ENCODE measurements around the gene CYB561.
"Not testable (repeated sequence)": the region's sequence is repeated elsewhere in the genome, so short reads cannot be mapped to it uniquely, and the experiment has no call there.

CYB561 gene

DNA sequence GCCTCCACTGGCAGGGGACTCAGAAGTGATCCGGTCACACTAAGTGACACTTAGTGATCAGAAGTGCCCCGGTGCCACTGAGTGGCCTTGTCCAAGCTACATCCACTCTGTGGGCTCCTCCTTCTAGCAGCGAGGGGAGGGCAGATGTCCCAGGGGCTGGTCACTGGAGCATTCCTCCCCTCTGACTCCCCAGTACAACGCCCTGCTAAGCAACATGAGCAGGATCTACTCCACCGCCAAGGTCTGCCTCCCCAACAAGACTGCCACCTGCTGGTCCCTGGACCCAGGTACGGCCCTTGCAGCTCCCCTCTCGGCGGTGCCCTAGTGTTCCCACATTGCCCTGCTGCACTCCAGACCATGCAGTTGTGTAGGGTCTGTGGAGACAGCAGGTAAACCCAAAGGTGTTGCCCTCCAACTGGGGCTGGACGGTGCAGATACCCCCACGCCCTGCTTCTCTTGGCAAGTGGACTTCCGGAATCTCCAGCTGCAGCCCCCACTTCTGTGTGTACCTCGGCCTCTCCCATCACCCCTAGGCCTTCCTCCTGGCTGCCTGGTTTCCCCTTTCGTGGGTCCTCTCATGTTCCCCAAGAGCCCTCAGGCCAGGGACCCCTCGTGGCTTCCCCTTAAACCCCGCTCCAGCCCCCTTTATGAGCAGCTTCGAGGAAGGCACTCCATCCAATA, 32.8 kb upstream of the CYB561 start:
- DNase-seq = peak; percentile 82

DNA sequence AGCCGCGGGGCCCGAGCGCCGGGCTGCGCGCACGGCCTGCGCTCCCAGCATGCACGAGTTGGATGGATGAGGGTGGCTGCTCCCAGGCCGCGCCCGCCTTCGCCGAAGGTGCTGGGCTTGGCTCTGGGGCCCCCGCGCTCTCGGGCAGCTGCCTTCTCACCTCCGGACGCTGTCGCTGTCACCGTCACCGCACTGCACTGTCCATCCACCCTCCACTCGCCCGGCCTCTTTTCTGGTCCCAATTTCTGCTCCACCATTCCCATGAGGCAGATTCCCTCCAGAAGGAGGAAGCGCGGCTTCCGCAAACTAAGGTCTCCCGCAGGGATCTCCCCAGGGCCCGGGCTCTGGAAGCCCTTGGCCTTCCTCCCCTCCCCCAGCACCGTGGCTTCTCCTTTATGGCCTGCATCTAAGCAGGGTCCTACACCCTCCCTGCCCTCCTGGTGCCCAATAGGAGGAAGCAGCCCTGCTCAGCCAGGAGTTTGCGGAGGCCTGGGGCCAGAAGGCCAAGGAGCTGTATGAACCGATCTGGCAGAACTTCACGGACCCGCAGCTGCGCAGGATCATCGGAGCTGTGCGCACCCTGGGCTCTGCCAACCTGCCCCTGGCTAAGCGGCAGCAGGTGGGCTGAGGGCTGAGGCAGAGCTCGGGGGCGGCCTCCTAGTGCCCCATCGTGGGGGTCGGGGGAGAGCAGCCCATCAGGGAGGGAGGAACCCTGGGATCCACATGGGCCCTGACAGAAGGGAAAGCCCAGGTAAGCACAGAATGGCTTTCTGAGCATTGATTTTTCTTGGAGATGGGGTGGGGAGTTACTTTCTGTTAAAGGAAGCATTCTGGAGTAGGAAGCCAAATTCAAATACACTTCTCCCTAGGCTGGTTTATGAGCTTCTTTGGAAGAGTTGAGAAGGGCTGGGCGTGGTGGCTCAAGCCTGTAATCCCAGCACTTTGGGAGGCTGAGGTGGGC, 31.7 kb upstream of the CYB561 start:
- no peak for DNase-seq

DNA sequence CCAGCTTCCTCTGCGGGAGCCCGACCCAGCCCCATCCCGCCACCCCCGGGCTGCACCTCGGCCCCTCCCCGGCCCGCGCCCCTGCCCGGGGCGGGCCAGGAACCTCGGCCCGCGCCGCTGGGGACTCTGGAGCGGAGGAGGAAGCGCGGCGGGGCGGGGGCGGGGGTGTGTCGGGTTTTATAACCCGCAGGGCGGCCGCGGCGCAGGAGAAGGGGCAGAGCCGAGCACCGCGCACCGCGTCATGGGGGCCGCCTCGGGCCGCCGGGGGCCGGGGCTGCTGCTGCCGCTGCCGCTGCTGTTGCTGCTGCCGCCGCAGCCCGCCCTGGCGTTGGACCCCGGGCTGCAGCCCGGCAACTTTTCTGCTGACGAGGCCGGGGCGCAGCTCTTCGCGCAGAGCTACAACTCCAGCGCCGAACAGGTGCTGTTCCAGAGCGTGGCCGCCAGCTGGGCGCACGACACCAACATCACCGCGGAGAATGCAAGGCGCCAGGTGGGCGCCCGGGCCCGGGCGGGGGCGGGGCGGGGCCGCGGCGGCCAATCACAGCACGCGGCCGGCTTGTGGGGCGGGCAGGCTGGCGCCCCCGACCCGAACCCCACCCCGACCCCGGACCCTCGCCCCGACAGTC, 30.9 kb upstream of the CYB561 start, which contains the start of gene ACE:
Gene ACE, plus strand, starts transcription at position 208 of the 626 bp plus-strand sequence. Its CDS starts 34 bp downstream, at position 242.
- DNase-seq = peak; percentile 50

DNA sequence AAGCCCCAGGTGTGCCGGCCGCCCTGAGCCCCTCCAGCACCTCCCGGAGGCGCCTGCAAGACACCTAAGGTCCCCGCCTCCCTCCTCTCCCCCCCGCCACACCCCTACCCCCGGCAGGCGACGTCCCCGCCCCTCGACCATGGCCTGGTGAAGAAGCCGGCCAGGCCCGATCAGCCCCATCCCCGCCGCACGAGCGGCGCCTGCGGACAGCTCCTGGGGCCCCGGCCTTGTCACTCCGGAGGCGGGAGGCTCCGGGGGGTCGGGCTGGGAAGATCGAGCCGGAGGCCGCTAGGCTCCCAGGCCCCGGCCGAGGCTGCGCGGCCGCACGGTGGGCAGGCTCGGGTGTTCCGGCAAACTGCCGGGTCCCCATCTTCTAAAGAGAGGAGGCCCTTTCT, 30.4 kb upstream of the CYB561 start:
- peak; percentile 25 for DNase-seq

DNA sequence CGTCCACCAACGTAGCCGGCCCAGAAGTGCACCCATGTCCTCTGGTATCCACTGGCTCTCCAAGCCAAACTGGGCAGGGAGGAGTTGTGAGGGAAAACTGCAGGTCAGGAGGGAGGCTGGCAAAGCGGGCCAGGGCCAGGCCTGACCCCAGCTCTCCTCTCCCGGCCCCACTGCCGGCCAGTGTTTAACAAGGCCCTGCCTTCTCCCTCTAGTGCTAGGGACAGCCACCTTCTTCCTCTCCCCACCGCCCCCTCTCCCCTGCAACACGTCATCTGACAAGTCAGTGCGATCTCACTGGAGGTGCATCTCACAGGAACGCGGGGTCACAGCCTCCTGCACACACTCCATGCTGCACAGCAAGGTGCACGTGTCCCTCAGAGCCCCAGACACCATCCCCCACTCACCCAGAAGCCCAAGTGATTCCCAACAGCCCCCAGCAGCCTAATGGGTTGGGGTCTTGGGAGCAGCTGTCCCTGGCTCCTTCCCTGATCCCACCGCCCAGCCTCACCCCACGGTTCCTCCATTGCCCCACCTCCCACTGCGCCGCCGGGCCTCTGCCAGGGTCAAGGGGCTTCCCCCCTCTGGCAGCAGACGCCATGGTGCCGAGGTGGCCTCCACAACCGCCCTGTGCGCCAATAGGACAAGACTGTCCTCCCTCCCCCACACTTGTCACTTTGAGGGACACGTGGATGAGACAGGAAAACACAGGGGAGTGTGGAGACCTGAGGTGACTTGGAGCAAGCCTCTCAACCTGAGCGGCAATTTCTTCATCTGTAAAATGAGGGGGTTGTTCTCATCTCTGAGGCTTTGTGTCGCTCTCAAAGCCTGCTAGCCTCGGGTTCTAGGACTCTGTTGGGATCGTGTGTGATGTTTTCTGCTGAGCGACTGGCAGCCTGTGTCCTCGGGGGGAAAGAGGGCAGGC, 29.6 kb upstream of the CYB561 start:
- DNase-seq = no peak

DNA sequence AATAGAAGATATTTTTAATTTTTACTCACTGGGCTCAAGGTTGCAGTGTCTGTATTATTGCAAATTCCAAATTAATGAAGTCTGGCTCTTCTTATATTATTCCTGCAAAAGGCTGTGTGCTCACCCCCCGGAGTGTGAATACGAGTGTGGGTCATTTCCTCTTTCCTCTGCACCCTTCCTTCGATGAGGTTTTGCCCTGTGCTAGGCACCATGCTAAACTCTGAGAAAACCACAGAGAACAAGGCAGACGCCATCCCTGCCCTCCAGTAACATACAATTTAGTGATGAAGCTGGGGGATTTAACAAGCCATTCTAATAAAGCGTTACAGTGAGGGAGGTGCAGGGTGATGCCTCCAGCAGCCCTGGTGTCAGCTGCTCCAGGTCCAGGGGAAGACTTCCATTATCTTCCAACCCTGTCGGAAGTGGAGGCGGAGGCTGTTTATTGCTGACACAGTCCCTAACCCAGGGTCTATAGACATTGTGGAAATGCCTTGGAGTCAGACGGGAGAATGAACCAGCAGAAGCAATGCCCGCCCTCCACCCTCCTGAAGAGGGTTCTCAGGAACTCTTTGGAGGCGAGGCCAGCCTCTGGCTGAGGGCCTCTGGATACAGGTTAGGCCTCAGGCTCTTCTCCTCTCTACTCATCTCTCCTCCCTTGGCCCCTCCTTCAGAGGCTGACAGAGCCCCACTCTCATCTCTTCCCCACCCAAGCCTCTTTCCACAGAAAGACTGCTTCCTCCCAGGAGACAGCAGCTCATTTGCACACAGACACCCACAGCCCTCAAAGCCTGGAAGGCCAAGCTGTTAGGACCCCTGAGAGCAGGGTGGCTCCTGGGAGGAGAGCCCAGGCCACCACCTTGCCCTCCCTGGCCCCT, 28.7 kb upstream of the CYB561 start:
- no peak for DNase-seq

DNA sequence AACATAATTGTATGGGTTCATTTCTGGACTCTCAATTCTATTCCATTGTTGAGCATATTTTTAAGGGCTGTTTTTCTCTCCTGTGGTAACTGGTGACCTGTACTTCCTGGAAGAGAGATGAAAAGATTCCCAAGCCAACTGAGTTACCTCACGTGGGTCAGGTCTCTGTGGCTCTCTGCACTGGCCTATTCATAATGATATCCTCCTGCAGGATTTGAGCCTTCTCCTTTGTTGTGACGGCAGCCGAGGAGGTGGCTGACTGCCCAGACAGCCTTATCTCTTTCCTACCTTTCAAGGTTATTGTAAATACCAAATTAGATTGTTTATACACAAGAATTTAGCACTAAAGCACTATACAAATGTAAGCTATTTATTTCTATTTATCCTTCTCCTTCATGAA, 28.1 kb upstream of the CYB561 start:
- no peak for DNase-seq

DNA sequence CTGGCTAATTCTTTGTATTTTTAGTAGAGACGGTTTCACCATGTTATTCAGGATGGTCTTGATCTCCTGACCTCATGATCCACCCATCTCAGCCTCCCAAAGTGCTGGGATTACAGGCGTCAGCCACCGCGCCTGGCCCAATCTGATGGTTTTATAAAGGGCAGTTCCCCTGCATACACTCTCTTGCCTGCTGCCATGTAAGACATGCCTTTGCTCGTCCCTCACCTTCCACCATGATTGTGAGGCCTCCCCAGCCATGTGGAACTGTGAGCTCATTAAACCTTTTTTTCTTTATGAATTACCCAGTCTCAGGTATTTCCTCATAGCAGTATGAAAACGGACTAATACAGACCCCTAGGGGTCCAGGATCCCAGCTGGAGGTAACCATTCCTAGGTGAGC, 22.0 kb upstream of the CYB561 start:
- not testable (repeated sequence) for DNase-seq

DNA sequence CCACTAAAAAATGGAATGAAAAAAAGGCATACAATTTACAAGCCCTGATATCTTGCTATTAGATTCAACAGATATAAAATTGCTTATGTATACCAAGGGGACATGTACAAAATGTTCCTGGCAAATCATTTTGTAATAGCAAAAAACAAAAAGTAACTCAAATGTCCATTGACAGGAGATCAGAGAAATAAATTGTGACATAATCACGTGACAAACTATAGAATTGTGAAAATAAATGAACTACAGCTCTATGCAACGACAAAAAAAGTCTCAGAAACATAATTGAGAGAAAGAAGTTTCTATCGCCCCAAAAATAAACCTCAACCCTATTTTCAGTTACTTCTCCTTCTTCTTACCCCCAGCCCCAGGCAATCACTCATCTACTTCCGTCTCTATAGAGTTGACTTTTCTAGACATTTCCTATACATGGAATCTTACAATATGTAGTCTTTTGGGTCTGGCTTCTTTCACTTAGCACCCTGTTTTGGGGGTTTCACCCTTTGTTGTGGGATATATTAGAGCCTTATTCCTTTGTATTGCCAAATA, 18.7 kb upstream of the CYB561 start:
- no peak for DNase-seq

DNA sequence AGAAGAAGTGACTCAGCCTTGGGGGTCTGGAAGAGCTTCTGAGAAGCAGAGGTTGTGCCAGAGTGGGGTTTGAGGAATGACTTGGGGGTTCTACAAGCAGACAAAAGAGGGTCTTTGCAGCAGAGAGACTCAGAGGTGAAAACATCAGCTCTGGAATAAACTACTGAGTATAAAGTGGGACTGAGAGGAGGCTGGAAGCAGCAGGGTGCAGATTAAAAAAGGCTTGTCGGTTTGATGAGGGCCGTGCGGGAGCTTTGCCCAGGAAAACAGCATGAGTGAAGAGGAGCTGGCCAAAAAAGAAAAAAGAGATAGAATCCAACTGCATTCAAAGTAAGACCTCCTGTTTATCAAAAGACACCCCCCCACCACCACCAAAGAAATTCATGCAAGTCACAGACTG, 17.7 kb upstream of the CYB561 start:
- no peak for DNase-seq

DNA sequence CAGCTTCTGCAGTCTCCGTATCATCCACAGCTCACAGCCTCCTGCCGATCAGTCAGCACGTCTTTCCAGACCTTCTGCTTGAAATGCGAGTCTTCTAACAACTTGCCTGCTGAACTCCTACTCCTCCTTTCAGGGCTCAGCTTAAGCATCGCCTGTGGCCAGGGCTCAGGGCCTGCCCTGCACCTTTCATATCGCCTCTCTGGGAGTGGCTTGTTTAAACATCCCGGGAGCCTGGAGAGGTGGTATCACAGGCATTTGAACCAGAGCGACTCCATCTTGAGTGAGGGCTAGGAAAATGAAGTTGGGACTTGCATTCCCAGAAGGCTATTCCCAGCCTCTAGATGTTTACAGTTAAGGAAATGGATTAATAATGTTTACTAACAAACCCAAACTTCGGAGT, 13.9 kb upstream of the CYB561 start:
- DNase-seq = no peak

DNA sequence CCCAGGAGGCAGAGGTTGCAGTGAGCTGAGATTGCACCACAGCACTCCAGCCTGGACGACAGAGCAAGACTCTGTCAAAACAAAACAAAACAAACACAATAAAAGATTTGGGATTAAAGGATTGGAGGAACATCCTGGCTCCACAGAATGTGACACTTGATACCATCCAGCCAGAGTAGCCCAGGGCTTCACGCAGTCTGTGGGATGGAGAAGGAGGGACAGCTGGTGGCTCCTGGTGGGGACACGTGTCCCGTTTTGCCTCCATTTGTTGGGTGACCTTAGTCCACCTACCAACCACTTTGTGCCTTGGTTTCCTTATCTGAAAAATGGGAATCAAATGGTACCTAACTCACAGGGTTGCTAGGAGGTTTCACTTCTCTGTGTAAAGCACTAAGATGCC, 12.4 kb upstream of the CYB561 start:
- no peak for DNase-seq

DNA sequence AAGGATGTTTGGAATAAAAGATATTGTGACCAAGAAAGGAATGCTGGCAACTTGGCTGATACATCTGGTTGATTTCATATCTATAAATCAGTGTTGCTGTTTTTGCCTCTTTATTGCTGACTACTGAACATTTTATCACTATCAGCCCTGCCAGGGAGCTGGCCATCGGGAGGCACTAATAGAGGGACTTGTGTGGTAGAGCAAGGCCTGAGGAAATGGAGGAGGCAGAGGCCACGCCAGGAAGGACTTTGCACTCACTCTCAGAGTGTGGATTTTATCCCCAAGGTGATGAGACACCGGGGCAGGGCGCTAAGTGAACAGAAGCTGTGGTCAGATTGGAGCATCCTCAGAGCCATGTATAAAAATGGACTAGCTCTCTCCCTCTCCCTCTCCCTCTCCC, 9.3 kb upstream of the CYB561 start:
- no peak for DNase-seq

DNA sequence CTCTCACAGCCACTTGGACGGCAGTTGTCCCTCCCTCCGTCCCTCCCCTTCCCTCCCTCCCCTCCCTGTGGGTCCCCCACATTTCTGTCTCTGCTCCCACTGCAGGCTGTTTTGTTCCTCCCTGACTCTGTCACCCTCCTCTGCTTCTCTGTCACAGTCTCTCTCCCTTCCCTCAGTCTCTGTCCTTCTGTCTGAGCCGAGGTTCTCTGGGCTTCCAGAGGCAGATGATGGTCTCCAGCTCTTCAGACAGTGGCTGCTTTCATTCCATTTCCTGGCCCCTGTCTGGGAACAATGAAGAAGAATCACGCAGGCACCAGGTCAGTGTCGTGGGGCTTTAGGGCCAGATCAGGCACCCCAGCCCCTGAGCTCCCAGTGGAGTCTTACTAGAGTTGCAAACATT, 8.8 kb upstream of the CYB561 start:
- DNase-seq = no peak

DNA sequence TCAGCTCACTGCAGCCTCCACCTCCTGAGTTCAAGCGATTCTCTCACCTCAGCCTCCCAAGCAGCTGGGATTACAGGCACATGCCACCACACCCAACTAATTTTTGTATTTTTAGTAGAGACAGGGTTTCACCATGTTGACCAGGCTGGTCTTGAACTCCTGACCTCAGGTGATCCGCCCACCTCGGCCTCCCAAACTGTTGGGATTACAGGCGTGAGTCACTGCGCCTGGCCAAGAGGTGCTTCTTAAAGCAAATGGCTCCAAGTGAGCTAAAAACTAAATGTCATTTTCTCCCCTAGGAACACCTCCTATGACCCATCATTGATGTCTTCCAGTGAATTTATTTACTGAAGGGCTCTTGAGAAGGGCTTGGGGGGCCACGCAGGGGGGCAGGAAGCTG, 8.3 kb upstream of the CYB561 start:
- DNase-seq = not testable (repeated sequence)

DNA sequence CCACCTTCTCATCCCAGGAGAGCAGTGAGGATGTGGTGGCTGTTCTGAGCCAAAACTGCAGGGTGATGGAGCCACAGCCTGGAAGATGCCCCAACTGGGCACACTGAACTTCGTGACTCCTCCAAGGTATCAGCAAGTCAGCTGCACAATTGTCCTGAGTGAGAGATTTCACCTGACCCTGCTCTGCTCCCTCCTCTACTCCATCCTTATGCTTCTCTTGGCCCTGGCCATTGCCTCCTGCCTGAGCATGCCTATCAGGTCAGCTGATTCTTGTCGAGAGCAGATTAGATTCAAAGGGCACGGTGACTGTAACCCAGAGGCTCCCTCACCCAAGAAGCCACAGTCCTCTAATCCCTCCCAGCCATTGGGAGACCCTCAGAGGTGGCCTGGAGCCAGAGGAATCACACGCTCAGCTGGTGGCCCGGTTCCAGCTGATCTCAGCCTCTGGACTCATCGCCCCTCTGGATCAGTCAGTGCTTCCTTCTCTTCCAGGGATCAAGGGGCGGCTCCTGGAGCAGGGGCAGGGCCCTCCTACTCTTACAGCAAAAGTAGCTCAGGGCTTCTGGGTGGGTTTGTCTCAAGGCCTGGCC, 7.0 kb upstream of the CYB561 start:
- DNase-seq = no peak

DNA sequence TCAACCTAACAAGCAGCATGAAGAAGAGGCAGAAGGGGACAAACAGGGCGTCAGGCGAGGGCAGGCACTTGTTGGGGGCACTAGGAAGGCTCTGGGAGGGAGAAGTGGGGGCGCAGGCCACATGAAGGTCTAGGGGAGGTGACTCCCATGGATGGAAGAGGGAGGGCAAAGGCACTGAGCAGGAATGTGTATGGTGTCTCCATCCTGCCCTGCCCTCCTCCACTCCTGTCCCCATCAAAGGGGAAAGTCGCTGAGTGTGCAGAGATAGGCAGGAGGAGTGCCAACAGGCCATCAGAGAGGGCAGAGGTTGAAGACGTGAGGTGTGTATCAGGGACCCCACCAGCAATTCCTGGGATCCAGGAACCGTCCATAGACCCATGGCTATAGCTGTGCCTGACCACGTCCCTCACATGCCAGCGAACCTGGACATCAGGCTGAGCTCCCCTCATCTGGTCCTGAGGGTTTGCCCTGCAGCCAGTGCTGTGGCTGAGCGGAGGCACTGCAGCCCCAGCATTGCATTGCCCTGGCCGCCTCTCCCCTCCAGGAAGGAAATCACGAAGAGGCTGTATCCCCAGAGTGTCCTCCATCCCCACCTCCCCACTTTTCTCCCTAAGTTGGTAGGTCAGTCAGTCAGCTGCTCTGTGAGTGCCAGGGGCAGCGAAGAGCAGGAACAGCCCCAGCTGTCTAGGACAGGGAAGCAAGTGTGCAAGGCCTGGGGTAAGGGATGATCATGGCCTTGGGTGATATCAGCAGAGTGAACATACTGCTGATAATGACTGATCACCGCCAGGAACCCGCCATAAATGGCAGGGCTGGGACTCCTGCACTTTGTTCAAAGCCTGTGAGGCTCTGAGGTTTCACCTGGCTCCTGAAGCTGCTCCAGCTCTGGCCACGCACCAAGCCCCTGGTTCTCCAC, 6.2 kb upstream of the CYB561 start:
- DNase-seq = no peak

DNA sequence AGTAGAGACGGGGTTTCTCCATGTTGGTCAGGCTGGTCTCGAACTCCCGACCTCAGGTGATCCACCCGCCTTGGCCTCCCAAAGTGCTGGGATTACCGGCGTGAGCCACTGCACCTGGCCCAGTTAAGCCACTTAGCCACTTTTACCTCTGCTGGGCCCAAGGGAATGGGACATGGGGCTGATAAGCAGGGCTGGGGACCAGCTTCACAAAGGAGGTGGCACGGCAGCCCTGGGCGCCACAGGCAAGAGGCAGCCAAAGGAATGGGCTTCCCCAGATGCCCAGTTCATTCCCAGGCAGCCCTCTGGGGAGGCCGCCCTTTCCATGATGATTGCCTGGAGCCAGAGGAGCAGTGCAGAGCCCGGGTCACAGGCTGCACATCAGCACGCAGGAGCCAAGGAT, 5.0 kb upstream of the CYB561 start:
- no peak for DNase-seq

DNA sequence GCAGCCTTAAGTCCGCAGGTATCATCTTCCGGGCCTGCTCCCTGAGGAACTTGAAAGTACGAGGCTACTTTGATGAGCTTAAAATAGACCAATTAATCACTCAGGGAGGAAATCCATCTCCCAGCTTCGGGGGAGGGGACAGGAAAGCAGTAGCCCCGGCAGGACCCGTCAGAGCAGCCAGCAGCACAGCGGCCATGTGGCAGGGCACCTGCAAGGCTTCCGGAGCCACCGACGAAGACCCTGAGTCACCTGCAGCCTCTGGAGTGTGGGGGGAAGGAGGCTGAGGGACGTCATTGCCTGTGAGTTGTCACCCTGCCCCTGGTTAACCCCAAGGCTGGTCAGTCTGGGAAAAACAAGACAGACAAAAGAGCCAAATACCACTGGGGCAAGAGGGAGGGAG, 4.4 kb upstream of the CYB561 start:
- peak; percentile 46 for DNase-seq

DNA sequence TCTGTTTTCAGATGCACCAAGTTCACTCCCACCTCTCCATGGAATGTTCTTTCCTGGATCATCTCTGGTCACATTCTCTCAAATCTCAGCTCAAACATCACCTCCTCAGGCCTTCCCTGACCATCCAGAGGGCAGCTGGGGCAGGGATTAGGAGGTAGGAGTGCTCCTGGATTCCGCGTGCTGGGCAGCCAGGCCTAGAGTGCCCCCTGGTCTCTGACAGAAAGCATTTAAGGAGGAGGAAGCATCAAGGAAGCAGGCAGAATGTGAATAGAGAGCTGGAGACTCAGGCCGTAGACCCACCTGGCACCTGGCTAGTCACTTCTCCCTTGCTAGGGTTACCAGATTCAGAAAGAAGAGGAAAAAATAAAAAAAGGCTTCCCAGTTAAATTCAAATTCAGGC, 2.5 kb upstream of the CYB561 start:
- no peak for DNase-seq

Data from CD4-positive, alpha-beta T cell treated with Interleukin-17A for 4 hours (primary cell).